ENCODE measurements around the gene ZSCAN31. TPM values are rescaled to one million over a fixed set of nuclear protein-coding genes. Genes with fewer than 3 reads are reported as not detected.
A peak's percentile ranks its signal among the peaks of the same experiment; 100 is the strongest.

The ZSCAN31 gene
- total and polyA plus RNA-seq, 9 of the 15 experiments (the other 6 are each of a cell fraction or from before 2014, with no cell fraction given): 3.9 to 12.1 (median 7.0) TPM

GRCh38 chr6:28335040-28335563, 846 bp downstream of the ZSCAN31 start (continued):
- TF ChIP-seq, protein P1, sequence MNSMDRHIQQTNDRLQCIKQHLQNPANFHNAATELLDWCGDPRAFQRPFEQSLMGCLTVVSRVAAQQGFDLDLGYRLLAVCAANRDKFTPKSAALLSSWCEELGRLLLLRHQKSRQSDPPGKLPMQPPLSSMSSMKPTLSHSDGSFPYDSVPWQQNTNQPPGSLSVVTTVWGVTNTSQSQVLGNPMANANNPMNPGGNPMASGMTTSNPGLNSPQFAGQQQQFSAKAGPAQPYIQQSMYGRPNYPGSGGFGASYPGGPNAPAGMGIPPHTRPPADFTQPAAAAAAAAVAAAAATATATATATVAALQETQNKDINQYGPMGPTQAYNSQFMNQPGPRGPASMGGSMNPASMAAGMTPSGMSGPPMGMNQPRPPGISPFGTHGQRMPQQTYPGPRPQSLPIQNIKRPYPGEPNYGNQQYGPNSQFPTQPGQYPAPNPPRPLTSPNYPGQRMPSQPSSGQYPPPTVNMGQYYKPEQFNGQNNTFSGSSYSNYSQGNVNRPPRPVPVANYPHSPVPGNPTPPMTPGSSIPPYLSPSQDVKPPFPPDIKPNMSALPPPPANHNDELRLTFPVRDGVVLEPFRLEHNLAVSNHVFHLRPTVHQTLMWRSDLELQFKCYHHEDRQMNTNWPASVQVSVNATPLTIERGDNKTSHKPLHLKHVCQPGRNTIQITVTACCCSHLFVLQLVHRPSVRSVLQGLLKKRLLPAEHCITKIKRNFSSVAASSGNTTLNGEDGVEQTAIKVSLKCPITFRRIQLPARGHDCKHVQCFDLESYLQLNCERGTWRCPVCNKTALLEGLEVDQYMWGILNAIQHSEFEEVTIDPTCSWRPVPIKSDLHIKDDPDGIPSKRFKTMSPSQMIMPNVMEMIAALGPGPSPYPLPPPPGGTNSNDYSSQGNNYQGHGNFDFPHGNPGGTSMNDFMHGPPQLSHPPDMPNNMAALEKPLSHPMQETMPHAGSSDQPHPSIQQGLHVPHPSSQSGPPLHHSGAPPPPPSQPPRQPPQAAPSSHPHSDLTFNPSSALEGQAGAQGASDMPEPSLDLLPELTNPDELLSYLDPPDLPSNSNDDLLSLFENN (IDR thresholded peaks at IDR 0.05; ENCODE audit: low read depth in 2 of 2, low read length in 2 of 2): peak in 1 of 2 experiments; percentile 96; a peak in 2 of 4 replicates
- TF ChIP-seq SMAD4 (CRISPR knock-in tag; conservative IDR thresholded peaks at IDR 0.05) (peak; percentile 83), DPF2 (IDR thresholded peaks at IDR 0.05) (peak; percentile 98), MXI1 (IDR thresholded peaks at IDR 0.05; ENCODE audit: low read depth, low read length) (peak; percentile 79), ZNF41 (CRISPR knock-in tag; conservative IDR thresholded peaks at IDR 0.05) (0 out of 2 replicates have a peak, but pooled peaks have one; percentile 4), NCOA1 (IDR thresholded peaks at IDR 0.05; ENCODE audit: low read depth) (peak; percentile 81; the same call in 1 of the 2 replicates), GATA2 (CRISPR knock-in tag; IDR thresholded peaks at IDR 0.05) (peak; percentile 92), GATAD2B (IDR thresholded peaks at IDR 0.05; ENCODE audit: borderline replicate concordance) (peak; percentile 97), U2AF2 (optimal IDR thresholded peaks at IDR 0.05; ENCODE audit: low read depth, low read length) (no peak), RUNX1 (IDR thresholded peaks at IDR 0.05; ENCODE audit: low read depth) (peak; percentile 91; the same call in 1 of the 2 replicates), AFF1 (IDR thresholded peaks at IDR 0.05; ENCODE audit: low read depth in 1 of 2, partially characterized antibody in 2 of 2) (peak in 1 of 2 experiments; percentile 78), TARDBP (IDR thresholded peaks at IDR 0.05) (peak; percentile 87), PML (IDR thresholded peaks at IDR 0.05; ENCODE audit: low read length) (peak; percentile 98)
- TF ChIP-seq, protein P2, sequence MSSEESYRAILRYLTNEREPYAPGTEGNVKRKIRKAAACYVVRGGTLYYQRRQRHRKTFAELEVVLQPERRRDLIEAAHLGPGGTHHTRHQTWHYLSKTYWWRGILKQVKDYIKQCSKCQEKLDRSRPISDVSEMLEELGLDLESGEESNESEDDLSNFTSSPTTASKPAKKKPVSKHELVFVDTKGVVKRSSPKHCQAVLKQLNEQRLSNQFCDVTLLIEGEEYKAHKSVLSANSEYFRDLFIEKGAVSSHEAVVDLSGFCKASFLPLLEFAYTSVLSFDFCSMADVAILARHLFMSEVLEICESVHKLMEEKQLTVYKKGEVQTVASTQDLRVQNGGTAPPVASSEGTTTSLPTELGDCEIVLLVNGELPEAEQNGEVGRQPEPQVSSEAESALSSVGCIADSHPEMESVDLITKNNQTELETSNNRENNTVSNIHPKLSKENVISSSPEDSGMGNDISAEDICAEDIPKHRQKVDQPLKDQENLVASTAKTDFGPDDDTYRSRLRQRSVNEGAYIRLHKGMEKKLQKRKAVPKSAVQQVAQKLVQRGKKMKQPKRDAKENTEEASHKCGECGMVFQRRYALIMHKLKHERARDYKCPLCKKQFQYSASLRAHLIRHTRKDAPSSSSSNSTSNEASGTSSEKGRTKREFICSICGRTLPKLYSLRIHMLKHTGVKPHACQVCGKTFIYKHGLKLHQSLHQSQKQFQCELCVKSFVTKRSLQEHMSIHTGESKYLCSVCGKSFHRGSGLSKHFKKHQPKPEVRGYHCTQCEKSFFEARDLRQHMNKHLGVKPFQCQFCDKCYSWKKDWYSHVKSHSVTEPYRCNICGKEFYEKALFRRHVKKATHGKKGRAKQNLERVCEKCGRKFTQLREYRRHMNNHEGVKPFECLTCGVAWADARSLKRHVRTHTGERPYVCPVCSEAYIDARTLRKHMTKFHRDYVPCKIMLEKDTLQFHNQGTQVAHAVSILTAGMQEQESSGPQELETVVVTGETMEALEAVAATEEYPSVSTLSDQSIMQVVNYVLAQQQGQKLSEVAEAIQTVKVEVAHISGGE (CRISPR knock-in tag; IDR thresholded peaks at IDR 0.05): peak in 1 of 3 experiments; percentile 85; a peak in 2 of 6 replicates
- TF ChIP-seq, protein P3, sequence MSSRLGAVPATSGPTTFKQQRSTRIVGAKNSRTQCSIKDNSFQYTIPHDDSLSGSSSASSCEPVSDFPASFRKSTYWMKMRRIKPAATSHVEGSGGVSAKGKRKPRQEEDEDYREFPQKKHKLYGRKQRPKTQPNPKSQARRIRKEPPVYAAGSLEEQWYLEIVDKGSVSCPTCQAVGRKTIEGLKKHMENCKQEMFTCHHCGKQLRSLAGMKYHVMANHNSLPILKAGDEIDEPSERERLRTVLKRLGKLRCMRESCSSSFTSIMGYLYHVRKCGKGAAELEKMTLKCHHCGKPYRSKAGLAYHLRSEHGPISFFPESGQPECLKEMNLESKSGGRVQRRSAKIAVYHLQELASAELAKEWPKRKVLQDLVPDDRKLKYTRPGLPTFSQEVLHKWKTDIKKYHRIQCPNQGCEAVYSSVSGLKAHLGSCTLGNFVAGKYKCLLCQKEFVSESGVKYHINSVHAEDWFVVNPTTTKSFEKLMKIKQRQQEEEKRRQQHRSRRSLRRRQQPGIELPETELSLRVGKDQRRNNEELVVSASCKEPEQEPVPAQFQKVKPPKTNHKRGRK (tag; IDR thresholded peaks at IDR 0.05): no peak

Data from K562 (cell line).